RWPE1 (cell line): ENCODE data around the gene TBCEL.

Source experiments
- CTCF ChIA-PET: fragments of 350-600 bp; sonication (Branson Sonifier 250); formaldehyde crosslinking; extraction: SDS; loops from one replicate; lab custom pipeline; 2021; lab: Yijun Ruan, JAX
- POLR2A ChIA-PET: fragments of 400-600 bp; formaldehyde crosslinking; extraction: SDS; loops from one replicate; lab custom pipeline; 2020; ENCODE audit warnings: antibody characterized with exemption; ENCODE audit not compliant: low non-redundant PET; lab: Yijun Ruan, JAX
- DNase-seq: peaks from one replicate; pipeline ENCODE4 v3.0.0; 2012; ENCODE audit warnings: low spot score
- H3K27ac ChIP-seq: fragments of 450-650 bp; 2 replicates; pipeline ENCODE4 v1.5.1; 2017
- TF ChIP-seq, protein P1 (sequence below): fragments of 450-650 bp; conservative IDR thresholded peaks from 2 replicates; pipeline ENCODE4 v1.5.1; 2017; ENCODE audit warnings: low read depth, mild to moderate bottlenecking

TBCEL gene

DNA sequence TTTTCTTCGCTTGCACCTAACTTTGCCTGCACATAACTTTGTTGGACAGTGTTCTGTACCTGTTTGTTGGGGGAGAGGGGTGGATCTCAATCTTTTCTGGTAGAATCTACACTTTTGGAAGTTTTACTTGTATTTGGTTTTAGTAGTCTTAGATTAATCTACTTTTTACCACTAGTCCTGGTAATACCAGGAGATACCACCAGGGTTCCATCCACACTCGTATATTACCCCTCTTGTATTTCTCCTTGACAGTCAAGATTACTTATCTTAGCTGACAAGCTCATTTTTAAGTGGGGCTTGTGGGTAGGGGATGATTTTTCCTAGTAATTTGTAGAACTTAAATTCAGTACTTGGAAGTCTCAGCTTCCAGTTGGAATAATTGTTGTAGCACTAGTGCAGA, 39.8 kb downstream of the TBCEL start:
- DNase-seq, result no peak
- ChIA-PET POLR2A (no interaction called here), CTCF (interaction anchor here (0.6 to 0.7 kb wide), 4 partner anchors 13 to 179 kb away, joined by 3 to 4 read pairs (median 3); no protein-coding TSS in a partner anchor)
- TF ChIP-seq, protein P1, sequence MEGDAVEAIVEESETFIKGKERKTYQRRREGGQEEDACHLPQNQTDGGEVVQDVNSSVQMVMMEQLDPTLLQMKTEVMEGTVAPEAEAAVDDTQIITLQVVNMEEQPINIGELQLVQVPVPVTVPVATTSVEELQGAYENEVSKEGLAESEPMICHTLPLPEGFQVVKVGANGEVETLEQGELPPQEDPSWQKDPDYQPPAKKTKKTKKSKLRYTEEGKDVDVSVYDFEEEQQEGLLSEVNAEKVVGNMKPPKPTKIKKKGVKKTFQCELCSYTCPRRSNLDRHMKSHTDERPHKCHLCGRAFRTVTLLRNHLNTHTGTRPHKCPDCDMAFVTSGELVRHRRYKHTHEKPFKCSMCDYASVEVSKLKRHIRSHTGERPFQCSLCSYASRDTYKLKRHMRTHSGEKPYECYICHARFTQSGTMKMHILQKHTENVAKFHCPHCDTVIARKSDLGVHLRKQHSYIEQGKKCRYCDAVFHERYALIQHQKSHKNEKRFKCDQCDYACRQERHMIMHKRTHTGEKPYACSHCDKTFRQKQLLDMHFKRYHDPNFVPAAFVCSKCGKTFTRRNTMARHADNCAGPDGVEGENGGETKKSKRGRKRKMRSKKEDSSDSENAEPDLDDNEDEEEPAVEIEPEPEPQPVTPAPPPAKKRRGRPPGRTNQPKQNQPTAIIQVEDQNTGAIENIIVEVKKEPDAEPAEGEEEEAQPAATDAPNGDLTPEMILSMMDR, result no peak
- no peak overlapping the region for H3K27ac ChIP-seq

DNA sequence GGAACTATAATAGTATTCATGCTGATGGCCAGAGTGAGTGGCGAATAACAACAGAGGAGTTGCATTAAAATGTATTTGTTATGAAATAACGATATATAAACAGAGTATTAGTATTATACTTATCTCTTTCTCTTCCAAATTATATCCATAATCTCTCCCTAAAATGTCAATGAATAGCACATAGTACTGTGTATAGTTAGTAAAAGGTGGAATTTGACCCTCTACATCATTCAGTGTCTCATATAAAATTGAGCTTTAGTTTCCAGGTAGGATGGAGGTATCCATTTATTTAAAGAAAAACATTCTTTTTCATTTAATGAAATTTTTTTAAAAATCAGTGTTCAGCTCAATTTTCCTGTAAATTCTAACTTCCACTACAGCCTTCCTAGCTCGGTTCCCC, 42.7 kb downstream of the TBCEL start:
- DNase-seq, result no peak
- POLR2A ChIA-PET, result no interaction called here
- TF ChIP-seq, protein P1, result no peak
- no peak overlapping the region for H3K27ac ChIP-seq
- CTCF ChIA-PET, result no interaction called here

DNA sequence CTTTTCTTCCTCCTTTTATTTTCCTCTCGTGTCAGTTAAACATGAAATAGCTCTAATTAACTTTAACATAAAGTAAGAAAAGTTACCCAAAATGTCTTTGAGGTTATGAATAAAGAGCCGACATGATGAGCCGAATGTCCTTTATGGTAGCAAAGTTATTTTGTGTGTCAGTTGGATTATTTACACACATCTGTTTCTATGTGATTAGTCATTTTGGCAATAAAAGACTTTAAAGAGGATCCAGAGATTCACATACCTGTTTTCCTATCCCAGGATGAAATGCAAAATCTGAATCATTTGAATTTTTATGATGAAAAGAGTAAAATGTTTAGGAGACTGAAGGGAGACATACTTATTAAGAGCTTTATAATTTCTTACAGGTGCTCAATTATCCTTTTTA, 43.1 kb downstream of the TBCEL start:
- no peak for DNase-seq
- POLR2A ChIA-PET, result no interaction called here
- TF ChIP-seq, protein P1, result no peak
- no peak overlapping the region for H3K27ac ChIP-seq
- CTCF ChIA-PET, result no interaction called here

DNA sequence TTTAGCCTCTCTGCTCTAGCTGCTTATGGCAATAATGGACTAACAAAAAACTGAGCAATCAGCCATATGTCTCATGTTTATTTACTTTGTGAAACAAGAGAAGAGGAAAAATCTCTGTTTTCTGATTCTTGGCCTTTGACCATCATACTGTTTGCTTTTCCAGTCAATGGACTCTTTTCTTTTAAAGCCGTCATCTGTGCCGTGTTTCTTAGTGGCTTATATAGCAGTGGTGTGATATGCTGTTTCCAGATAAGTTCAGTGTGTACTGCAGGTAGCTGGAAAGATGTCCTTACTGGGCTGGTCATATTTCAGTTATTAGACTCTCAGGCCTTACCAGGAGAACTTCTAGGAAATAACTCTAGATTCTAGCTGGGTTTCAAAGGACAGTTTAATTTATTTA, 43.6 kb downstream of the TBCEL start:
- CTCF ChIA-PET, result no interaction called here
- no peak for DNase-seq
- POLR2A ChIA-PET, result no interaction called here

DNA sequence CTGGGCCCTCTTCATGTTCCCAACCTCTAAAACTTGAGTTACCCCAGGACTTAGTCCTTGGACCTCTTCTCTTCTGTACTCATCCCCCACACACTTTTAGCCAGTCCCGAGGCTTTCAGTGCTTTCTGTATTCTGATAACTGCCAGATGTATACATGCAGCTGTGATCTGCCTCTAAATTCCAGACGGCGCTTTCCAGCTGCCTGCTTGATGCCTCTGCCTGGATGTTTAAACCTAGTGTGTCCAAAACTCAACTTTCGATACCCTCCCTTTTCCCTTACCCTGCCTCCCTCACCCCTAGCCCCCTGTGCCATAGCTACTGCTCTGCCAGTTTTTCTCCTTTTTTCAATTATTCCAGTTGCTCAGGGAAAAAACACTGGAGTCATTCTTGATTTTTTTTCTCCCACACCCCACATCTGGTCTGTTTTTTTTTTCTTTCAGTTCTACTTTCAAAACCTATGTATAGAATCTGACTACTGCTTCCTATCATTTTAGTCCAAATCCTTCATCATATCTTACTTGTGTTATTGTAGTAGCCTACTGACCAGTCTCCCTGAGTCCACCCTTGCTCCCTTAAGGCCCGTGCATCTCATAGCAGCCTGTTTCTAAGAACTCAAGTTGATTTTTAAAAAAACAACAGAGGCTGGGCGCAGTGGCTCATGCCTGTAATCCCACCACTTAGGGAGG, 44.2 kb downstream of the TBCEL start:
- CTCF ChIA-PET, result no interaction called here
- H3K27ac ChIP-seq, result no peak overlapping the region
- POLR2A ChIA-PET, result no interaction called here
- DNase-seq, result no peak
- TF ChIP-seq, protein P1, result no peak

More for the DNA sequence above, 43.6 kb downstream of the TBCEL start:
- H3K27ac ChIP-seq, result no peak overlapping the region
- TF ChIP-seq, protein P1, result no peak

DNA sequence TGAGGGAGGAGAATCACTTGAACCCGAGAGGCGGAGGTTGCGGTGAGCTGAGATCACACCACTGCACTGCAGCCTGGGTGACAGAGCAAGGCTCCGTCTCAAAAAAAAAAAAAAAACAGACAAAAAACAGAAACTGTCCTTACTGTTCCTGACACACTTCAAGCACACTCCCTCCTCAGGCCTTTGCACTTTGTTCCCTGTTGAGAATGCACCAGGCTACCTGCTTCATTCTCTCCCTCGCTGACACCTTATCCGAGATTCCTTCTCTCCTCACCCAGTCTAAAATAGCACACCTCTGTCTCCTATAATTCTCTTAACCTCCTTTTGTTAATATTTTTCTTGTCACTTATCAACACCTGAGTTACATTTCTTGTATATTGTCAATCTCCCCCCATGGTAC, 44.9 kb downstream of the TBCEL start:
- POLR2A ChIA-PET, result no interaction called here

More for the DNA sequence above, 44.9 kb downstream of the TBCEL start:
- CTCF ChIA-PET, result no interaction called here
- no peak for DNase-seq
- H3K27ac ChIP-seq, result no peak overlapping the region
- TF ChIP-seq, protein P1, result no peak
